ENCODE data around the gene CCNQ.

- TF ChIP-seq CTCF (IDR thresholded peaks at IDR 0.05; ENCODE audit: low read depth, low read length) = no peak
- TF ChIP-seq POLR2A (IDR thresholded peaks at IDR 0.05; ENCODE audit: extremely low read depth, insufficient read length) = no peak
Observed at GRCh38 chrX:153636716-153637115, 37.8 kb upstream of the CCNQ start.

Measured in NB4 (cell line).